Mesodermal cell (in vitro differentiated cells): ENCODE data around the gene CHD2.

Experiments used
- H3K27ac ChIP-seq: 2 replicates; pipeline ENCODE4 v1.7.0; 2013; ENCODE audit warnings: mild to moderate bottlenecking, low read depth, low read length, moderate library complexity; ENCODE audit not compliant: severe bottlenecking
- H3K36me3 ChIP-seq: 2 replicates; pipeline ENCODE4 v1.7.1; 2013; ENCODE audit warnings: mild to moderate bottlenecking, low read length, moderate library complexity; ENCODE audit not compliant: control insufficient read depth, insufficient read depth
- H3K4me1 ChIP-seq: one replicate; pipeline ENCODE4 v1.7.1; 2013; ENCODE audit warnings: mild to moderate bottlenecking, low read length; ENCODE audit not compliant: insufficient read depth, control insufficient read depth, poor library complexity, severe bottlenecking
- H3K4me3 ChIP-seq: 2 replicates; pipeline ENCODE4 v1.7.0; 2013; ENCODE audit warnings: low read length, control low read depth, mild to moderate bottlenecking; ENCODE audit not compliant: insufficient read depth, poor library complexity, severe bottlenecking; ENCODE audit errors: extremely low read depth
- H3K9me3 ChIP-seq: 2 replicates; pipeline ENCODE4 v1.7.1; 2013; ENCODE audit warnings: mild to moderate bottlenecking, low read length, moderate library complexity; ENCODE audit not compliant: control insufficient read depth
- WGBS, 2 experiments: methylation state at CpG; one replicate each; pipeline ENCODE4 v1.1.5; 2013; ENCODE audit warnings: missing lambda C conversion rate in 2 of 2; ENCODE audit not compliant: insufficient coverage in 2 of 2; 5-methylcytosine and 5-hydroxymethylcytosine counted together

The CHD2 gene

DNA sequence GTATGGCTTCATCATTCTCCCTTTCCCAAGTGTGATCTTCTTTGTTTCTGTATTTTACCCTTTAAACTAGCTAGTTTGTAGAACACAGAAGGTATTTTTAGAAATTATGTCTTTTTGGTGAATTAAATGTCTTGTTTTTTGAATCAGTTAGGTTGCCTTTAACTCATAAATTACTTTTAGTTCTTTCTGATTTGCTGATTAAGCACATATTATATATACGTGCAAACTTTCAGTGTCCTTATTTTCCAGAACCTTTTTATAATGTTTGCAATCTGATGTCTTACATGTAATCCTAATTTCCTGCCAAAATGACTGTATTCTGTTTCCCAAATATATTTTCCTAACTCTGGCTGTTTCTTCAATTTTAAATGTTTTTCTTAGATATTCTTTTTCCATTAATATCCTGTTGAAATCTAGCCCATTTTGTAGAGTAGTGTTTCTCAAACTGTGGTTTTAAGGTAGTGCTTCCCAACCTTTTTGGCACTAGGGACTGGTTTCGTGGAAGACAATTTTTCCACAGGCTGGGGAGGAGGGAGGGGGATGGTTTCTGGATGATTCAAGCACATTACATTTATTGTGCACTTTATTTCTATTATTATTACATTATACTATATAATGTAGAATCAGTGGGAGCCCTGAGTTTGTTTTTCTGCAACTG, 51.8 kb downstream of the CHD2 start:
- peaks cover 37% of the 10 kb centered on the region for H3K9me3 ChIP-seq
- H3K27ac ChIP-seq = no peak overlapping the region
- H3K4me1 ChIP-seq = no peaks in the 10 kb centered on the region
- WGBS, 2 experiments = 80% methylated on average over 1 of the region's 2 CpGs; no CpG with 5 or more reads in 1 of the 2 experiments
- H3K36me3 ChIP-seq = peaks cover 94% of the 10 kb centered on the region
- no peak overlapping the region for H3K4me3 ChIP-seq

DNA sequence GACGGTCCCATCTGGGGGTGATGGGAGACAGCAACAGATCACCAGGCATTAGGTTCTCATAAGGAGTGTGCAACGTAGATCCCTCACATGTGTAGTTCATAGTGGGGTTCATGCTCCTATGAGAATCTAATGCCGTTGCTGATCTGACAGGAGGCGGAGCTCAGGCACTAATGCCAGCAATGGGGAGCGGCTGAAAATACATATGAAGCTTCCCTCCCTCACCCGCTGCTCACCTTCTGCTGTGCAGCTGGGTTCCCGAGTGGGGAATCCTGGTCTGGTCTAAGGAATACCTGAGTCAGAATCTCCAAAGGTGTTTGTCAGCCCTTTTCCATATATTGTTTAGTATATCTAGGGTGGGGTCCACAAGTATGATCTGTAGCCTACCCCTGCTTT, 52.3 kb downstream of the CHD2 start:
- Histone ChIP-seq H3K4me1 (no peaks in the 10 kb centered on the region), H3K9me3 (peaks cover 32% of the 10 kb centered on the region), H3K4me3 (no peak overlapping the region), H3K36me3 (peaks cover 94% of the 10 kb centered on the region), H3K27ac (no peak overlapping the region)
- 86 to 98% methylated on average over 5 to 6 of the region's 7 CpGs for WGBS, 2 experiments

DNA sequence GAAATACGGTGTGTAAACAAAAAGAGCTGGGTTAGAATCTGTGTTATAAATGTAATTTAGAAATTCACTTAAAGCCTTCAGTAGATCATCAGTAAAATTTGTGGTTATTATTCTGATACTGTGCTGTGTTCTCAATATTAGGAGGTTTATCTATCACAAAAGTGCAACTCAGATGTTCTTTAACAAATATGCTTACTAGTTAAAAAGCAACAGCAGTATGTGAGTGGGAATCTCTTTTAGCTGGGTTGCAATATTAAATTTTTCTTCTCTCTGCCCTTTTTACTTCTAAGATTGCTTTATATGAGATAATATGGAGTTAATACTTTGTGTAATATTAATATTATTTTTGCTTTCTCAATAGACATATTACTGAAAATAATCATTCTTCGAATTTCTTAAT, 53.4 kb downstream of the CHD2 start:
- Histone ChIP-seq H3K4me1 (no peaks in the 10 kb centered on the region), H3K36me3 (peaks cover 94% of the 10 kb centered on the region), H3K9me3 (peaks cover 21% of the 10 kb centered on the region), H3K27ac (no peak overlapping the region), H3K4me3 (no peak overlapping the region)
- WGBS, 2 experiments = no CpG with 5 or more reads among the region's 2 CpGs

DNA sequence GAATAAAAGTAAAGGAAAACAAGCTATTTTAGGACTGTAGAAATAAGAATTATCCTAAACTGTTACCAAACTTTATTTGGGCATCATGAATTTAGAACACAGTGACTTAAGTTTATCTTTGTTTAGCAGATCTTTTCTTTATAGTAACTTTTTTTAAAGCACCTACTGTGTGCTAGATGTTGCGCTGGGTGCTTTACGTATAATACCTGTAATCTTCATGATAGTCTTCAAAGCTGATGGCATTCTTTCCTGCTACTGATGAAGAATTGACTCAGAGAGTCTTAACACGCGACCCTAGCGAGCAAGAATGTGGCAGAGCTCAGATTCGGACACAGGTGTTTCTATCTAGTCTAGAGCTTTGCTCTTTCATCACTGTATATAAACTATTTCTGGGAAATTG, 53.9 kb downstream of the CHD2 start:
- peaks cover 16% of the 10 kb centered on the region for H3K9me3 ChIP-seq
- peaks cover 94% of the 10 kb centered on the region for H3K36me3 ChIP-seq
- H3K4me1 ChIP-seq = no peaks in the 10 kb centered on the region
- no peak overlapping the region for H3K4me3 ChIP-seq
- WGBS, 2 experiments = 100% methylated on average over 2 to 5 of the region's 6 CpGs
- no peak overlapping the region for H3K27ac ChIP-seq

- H3K9me3 ChIP-seq = peaks cover 10% of the 10 kb centered on the region
- 79% methylated on average over 3 of the region's 8 CpGs; no CpG with 5 or more reads in 1 of the 2 experiments for WGBS, 2 experiments
- H3K27ac ChIP-seq = no peak overlapping the region
- H3K4me3 ChIP-seq = no peak overlapping the region
- H3K4me1 ChIP-seq = no peaks in the 10 kb centered on the region
- H3K36me3 ChIP-seq = peaks cover 94% of the 10 kb centered on the region
Observed at GRCh38 chr15:92954578-92954977, 54.5 kb downstream of the CHD2 start.

- no peak overlapping the region for H3K27ac ChIP-seq
- no peak overlapping the region for H3K4me3 ChIP-seq
- no peaks in the 10 kb centered on the region for H3K4me1 ChIP-seq
- 88 to 89% methylated on average over 1 of the region's 2 CpGs for WGBS, 2 experiments
- no peaks in the 10 kb centered on the region for H3K9me3 ChIP-seq
- peaks cover 91% of the 10 kb centered on the region for H3K36me3 ChIP-seq
Observed at GRCh38 chr15:92955706-92956105, 55.6 kb downstream of the CHD2 start.

DNA sequence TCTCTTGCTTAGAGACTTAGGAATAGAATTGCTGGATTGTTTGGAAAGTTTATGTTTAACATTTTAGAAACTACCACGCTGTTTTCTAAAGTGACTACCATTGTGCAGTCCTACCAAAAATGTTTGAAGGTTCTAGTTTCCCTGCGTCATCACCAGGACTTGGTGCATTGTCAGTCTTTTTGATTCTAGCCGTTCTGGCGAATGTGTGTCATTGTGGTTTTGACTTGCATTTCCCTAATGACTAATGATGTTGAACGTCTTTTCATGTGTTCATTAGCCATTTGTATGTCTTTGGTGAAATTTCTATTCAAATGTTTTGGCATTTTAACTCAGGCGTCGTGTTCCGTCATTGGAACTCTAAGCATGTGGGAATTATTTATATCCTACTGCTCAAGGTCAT, 58.0 kb downstream of the CHD2 start:
- no peak overlapping the region for H3K4me3 ChIP-seq
- H3K27ac ChIP-seq = no peak overlapping the region
- WGBS, 2 experiments = 100% methylated on average over 4 to 6 of the region's 8 CpGs
- no peaks in the 10 kb centered on the region for H3K9me3 ChIP-seq
- H3K4me1 ChIP-seq = no peaks in the 10 kb centered on the region
- H3K36me3 ChIP-seq = peaks cover 85% of the 10 kb centered on the region

DNA sequence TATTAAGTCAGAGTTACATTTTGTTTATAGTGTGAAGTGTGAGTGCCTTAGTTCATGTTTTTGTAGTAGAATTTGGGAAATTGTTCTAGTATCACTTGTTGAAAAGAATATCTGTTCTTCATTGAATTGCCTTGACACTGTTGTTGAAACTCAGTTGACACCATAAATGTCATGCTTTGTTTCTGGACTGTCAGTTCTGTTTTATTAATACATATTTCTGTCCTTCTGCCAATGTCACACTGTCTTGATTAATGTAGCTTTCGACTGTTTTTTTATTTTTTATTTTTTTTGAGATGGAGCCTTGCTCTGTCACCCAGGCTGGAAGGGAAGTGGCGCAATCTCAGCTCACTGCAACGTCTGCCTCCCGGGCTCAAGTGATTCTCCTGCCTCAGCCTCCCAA, 59.1 kb downstream of the CHD2 start:
- Histone ChIP-seq H3K4me3 (no peak overlapping the region), H3K36me3 (peaks cover 85% of the 10 kb centered on the region), H3K9me3 (no peaks in the 10 kb centered on the region), H3K4me1 (no peaks in the 10 kb centered on the region), H3K27ac (no peak overlapping the region)
- WGBS, 2 experiments = 100% methylated on average over 3 of the region's 4 CpGs; no CpG with 5 or more reads in 1 of the 2 experiments

GRCh38 chr15:92960996-92961681, 61.0 kb downstream of the CHD2 start:
- 97% methylated on average over 6 of the region's 9 CpGs for WGBS, 2 experiments
- Histone ChIP-seq H3K9me3 (no peaks in the 10 kb centered on the region), H3K4me3 (no peak overlapping the region), H3K27ac (no peak overlapping the region), H3K36me3 (peaks cover 81% of the 10 kb centered on the region), H3K4me1 (no peaks in the 10 kb centered on the region)

GRCh38 chr15:92962914-92963313, 62.8 kb downstream of the CHD2 start:
- WGBS, 2 experiments = no CpG with 5 or more reads among the region's 1 CpG
- H3K4me3 ChIP-seq = no peak overlapping the region
- H3K9me3 ChIP-seq = no peaks in the 10 kb centered on the region
- H3K36me3 ChIP-seq = peaks cover 82% of the 10 kb centered on the region
- no peak overlapping the region for H3K27ac ChIP-seq
- H3K4me1 ChIP-seq = no peaks in the 10 kb centered on the region

- 100% methylated on average over 1 of the region's 2 CpGs; no CpG with 5 or more reads in 1 of the 2 experiments for WGBS, 2 experiments
- Histone ChIP-seq H3K4me3 (no peak overlapping the region), H3K36me3 (peaks cover 82% of the 10 kb centered on the region), H3K4me1 (no peaks in the 10 kb centered on the region), H3K27ac (no peak overlapping the region), H3K9me3 (no peaks in the 10 kb centered on the region)
Observed at GRCh38 chr15:92963794-92964193, 63.7 kb downstream of the CHD2 start.
